ENCODE results near the gene SLC22A5.

SLC22A5 gene

GRCh38 chr5:132327252-132327955, 42.1 kb upstream of the SLC22A5 start:
- no peaks in the 10 kb centered on the region for H3K9me3 ChIP-seq (ENCODE audit: control insufficient read depth, insufficient read depth, low read length)
- H3K27ac ChIP-seq (ENCODE audit: low read depth, low read length): no peak overlapping the region
- no peaks in the 10 kb centered on the region for H3K36me3 ChIP-seq (ENCODE audit: control insufficient read depth, low read length)
- no peak for TF ChIP-seq CTCF (IDR thresholded peaks at IDR 0.05; ENCODE audit: low read depth, low read length, poor library complexity, severe bottlenecking)
- no peak for TF ChIP-seq EZH2phosphoT487 (IDR thresholded peaks at IDR 0.05; ENCODE audit: borderline replicate concordance, low read length)
- no peaks in the 10 kb centered on the region for H4K20me1 ChIP-seq (ENCODE audit: control insufficient read depth, insufficient read depth, low read depth, low read length)
- H3K4me3 ChIP-seq (ENCODE audit: low read length): no peak overlapping the region
- no peaks in the 10 kb centered on the region for H3K27me3 ChIP-seq (ENCODE audit: control insufficient read depth, low read length)
- H3F3A ChIP-seq (ENCODE audit: control insufficient read depth, insufficient read depth): no peaks in the 10 kb centered on the region
- no peaks in the 10 kb centered on the region for H3K9me2 ChIP-seq (replicated peaks; ENCODE audit: control insufficient read depth, low read length)
- H3K79me2 ChIP-seq (ENCODE audit: control insufficient read depth, low read length): no peaks in the 10 kb centered on the region
- no peak overlapping the region for H3K4me2 ChIP-seq (ENCODE audit: low read length)
- H3K4me1 ChIP-seq (ENCODE audit: control insufficient read depth, low read length): no peaks in the 10 kb centered on the region

- H3K27me3 ChIP-seq (ENCODE audit: control insufficient read depth, low read length): no peaks in the 10 kb centered on the region
- H3K79me2 ChIP-seq (ENCODE audit: control insufficient read depth, low read length): no peaks in the 10 kb centered on the region
- TF ChIP-seq EZH2phosphoT487 (IDR thresholded peaks at IDR 0.05; ENCODE audit: borderline replicate concordance, low read length) (no peak), CTCF (IDR thresholded peaks at IDR 0.05; ENCODE audit: low read depth, low read length, poor library complexity, severe bottlenecking) (no peak)
- H3F3A ChIP-seq (ENCODE audit: control insufficient read depth, insufficient read depth): no peaks in the 10 kb centered on the region
- H3K9me3 ChIP-seq (ENCODE audit: control insufficient read depth, insufficient read depth, low read length): no peaks in the 10 kb centered on the region
- no peak overlapping the region for H3K27ac ChIP-seq (ENCODE audit: low read depth, low read length)
- H4K20me1 ChIP-seq (ENCODE audit: control insufficient read depth, insufficient read depth, low read depth, low read length): no peaks in the 10 kb centered on the region
- no peak overlapping the region for H3K4me2 ChIP-seq (ENCODE audit: low read length)
- no peaks in the 10 kb centered on the region for H3K4me1 ChIP-seq (ENCODE audit: control insufficient read depth, low read length)
- H3K9me2 ChIP-seq (replicated peaks; ENCODE audit: control insufficient read depth, low read length): no peaks in the 10 kb centered on the region
- no peak overlapping the region for H3K4me3 ChIP-seq (ENCODE audit: low read length)
- H3K36me3 ChIP-seq (ENCODE audit: control insufficient read depth, low read length): no peaks in the 10 kb centered on the region
These were observed 34.7 kb upstream of the SLC22A5 start for GRCh38 chr5:132334812-132335211.

- Histone ChIP-seq H3F3A (ENCODE audit: control insufficient read depth, insufficient read depth) (no peaks in the 10 kb centered on the region), H3K4me1 (ENCODE audit: control insufficient read depth, low read length) (no peaks in the 10 kb centered on the region), H3K9me2 (replicated peaks; ENCODE audit: control insufficient read depth, low read length) (no peaks in the 10 kb centered on the region), H3K9me3 (ENCODE audit: control insufficient read depth, insufficient read depth, low read length) (no peaks in the 10 kb centered on the region), H3K27me3 (ENCODE audit: control insufficient read depth, low read length) (no peaks in the 10 kb centered on the region), H3K27ac (ENCODE audit: low read depth, low read length) (no peak overlapping the region), H3K79me2 (ENCODE audit: control insufficient read depth, low read length) (no peaks in the 10 kb centered on the region), H4K20me1 (ENCODE audit: control insufficient read depth, insufficient read depth, low read depth, low read length) (no peaks in the 10 kb centered on the region), H3K4me2 (ENCODE audit: low read length) (no peak overlapping the region), H3K36me3 (ENCODE audit: control insufficient read depth, low read length) (no peaks in the 10 kb centered on the region), H3K4me3 (ENCODE audit: low read length) (no peak overlapping the region)
- TF ChIP-seq CTCF (IDR thresholded peaks at IDR 0.05; ENCODE audit: low read depth, low read length, poor library complexity, severe bottlenecking) (no peak), EZH2phosphoT487 (IDR thresholded peaks at IDR 0.05; ENCODE audit: borderline replicate concordance, low read length) (no peak)
These were observed 34.1 kb upstream of the SLC22A5 start for GRCh38 chr5:132335402-132335801.
